ENCODE measurements around the gene MTRF1.

- TF ChIP-seq POLR2A (IDR thresholded peaks at IDR 0.05) (no peak), CTCF (IDR thresholded peaks at IDR 0.05) (no peak)
Observed at GRCh38 chr13:41284512-41285288, 21.3 kb upstream of the MTRF1 start.

All from right lobe of liver (tissue), 4 donors.